Tibial artery (tissue), 4 donors: Measurements from ENCODE around the gene CTRB2.
"Not testable (repeated sequence)": the region's sequence is repeated elsewhere in the genome, so short reads cannot be mapped to it uniquely, and the experiment has no call there.

Experiments used
- DNase-seq, 2 donors: peaks; one replicate each; pipeline ENCODE4 v3.0.0-alpha.2; 2019
- H3K27ac ChIP-seq, 2 donors: fragments of 200-600 bp; sonication (generic) in 1 of 2; 1 replicate in 1 of 2; 2 replicates in 1 of 2; pipeline ENCODE4 v1.5.1; 2018 to 2019; ENCODE audit warnings: mild to moderate bottlenecking in 1 of 2
- H3K27me3 ChIP-seq, 2 donors: fragments of 200-600 bp; sonication (generic) in 1 of 2; one replicate each; pipeline versions ENCODE4 v1.5.1 to v1.6.0; 2016 to 2019
- H3K36me3 ChIP-seq, 3 donors: fragments of 200-600 bp; sonication (generic) in 2 of 3; one replicate each; pipeline ENCODE4 v1.5.1; 2016 to 2019; ENCODE audit warnings: mild to moderate bottlenecking in 2 of 3
- H3K4me1 ChIP-seq, 4 donors: fragments of 200-600 bp; sonication (generic) in 2 of 4; 1 replicate in 3 of 4; 2 replicates in 1 of 4; pipeline ENCODE4 v1.5.1; 2016 to 2019
- H3K4me3 ChIP-seq, 2 donors: fragments of 200-600 bp; sonication (generic) in 1 of 2; 1 replicate in 1 of 2; 2 replicates in 1 of 2; pipeline ENCODE4 v1.5.1; 2018 to 2019; ENCODE audit warnings: mild to moderate bottlenecking in 2 of 2
- H3K9me3 ChIP-seq, 3 donors: fragments of 200-600 bp; sonication (generic) in 1 of 3; one replicate each; pipeline ENCODE4 v1.5.1; 2016 to 2019
- CTCF ChIP-seq, 2 experiments: fragments of 200-600 bp in 1 of 2; fragments of 450-650 bp in 1 of 2; IDR thresholded peaks; one replicate each; pipeline ENCODE4 v1.5.1; 2017 to 2019; ENCODE audit warnings: antibody characterized with exemption in 2 of 2, mild to moderate bottlenecking in 1 of 2, moderate library complexity in 1 of 2
- intact Hi-C: fragments of 100-400 bp; cut with DNase I; formaldehyde crosslinking; loops from one replicate; pipeline ENCODE4 v1.15.0; 2023; ENCODE audit warnings: low total_unique reads

The CTRB2 gene

GRCh38 chr16:75226550-75227360 lies 19.8 kb upstream of the CTRB2 start:
- intact Hi-C loops: loop anchor here (5.0 kb wide), 1 partner anchor 156 kb away; no protein-coding TSS in a partner anchor
- peaks cover 0 to 13% (median 0%) of the 10 kb centered on the region in 4 donors for H3K4me1 ChIP-seq
- H3K9me3 ChIP-seq: no peaks in the 10 kb centered on the region
- H3K36me3 ChIP-seq: peaks cover 30 to 43% (median 32%) of the 10 kb centered on the region in 3 donors
- no peak for TF ChIP-seq CTCF (IDR thresholded peaks at IDR 0.05)
- H3K27ac ChIP-seq: no peak overlapping the region
- no peak overlapping the region for H3K4me3 ChIP-seq
- no peaks in the 10 kb centered on the region for H3K27me3 ChIP-seq
- no peak for DNase-seq

DNA sequence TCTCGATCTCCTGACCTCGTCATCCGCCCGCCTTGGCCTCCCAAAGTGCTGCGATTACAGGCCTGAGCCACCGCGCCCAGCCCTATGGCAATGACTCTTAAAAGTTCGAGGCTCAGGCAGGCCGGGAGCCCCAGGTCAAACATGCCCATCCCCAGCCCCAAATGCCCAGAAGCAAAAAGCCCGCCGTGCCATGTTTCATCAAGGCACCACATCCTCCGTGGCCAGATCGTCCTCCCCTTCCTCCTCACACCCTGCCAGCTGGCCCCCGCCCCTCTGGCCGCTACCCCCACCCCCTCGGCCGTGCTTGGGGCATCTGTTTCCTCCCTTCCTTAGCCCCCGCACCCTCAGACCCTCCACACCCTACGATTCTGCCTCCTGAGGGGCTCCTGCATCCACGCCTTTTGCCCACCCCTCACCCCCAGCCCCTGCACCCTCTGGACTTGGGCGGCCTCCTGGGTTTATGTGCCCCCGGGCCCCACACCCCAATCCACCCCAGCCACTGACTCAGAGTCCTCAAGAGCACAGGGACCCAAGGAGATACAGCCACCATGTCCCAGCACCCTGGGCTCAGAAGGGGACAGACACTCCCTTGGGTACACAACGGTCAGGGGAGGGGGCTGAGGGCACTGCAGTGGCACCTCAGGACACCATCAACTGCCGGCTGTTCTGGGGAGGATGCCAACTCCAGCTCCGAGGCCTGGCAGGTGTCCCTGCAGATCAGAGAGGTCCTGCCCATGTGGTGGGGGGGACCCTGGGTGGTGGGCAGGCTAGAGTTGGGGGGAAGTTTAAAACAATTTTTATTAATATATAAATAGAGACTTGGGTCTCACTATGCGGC lies 18.9 kb upstream of the CTRB2 start:
- peak in 1 of 2 donors; percentile 66 for DNase-seq
- Histone ChIP-seq H3K4me1 (peaks cover 0 to 13% (median 0%) of the 10 kb centered on the region in 4 donors), H3K27ac (no peak overlapping the region), H3K4me3 (no peak overlapping the region), H3K27me3 (no peaks in the 10 kb centered on the region), H3K9me3 (no peaks in the 10 kb centered on the region), H3K36me3 (peaks cover 26 to 36% (median 28%) of the 10 kb centered on the region in 3 donors)
- TF ChIP-seq CTCF (IDR thresholded peaks at IDR 0.05): no peak
- intact Hi-C loops: loop anchor here (2.0 to 5.0 kb wide), 2 partner anchors 19 to 156 kb away; partner anchors contain the start of gene CTRB2

DNA sequence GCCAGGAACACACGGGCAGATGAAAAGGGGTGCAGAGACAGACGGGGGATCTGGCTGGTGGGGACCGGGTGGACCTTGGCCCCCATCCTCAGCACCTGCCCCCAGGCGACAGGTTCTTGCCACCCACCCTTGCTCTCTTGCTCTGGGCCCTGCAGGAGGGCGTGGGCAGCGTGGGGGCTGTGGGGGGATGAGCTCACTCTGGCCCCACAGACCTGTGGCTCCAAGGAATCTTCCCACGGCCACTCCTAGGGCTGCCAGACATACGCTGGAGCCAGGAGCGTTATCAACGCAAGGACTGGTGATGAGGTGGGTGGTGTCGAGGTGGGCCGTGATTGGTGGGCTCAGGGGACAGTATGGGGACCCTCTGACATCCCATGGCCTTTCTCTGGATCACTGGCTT lies 18.1 kb upstream of the CTRB2 start:
- DNase-seq: no peak
- H3K9me3 ChIP-seq: no peaks in the 10 kb centered on the region
- no peak for TF ChIP-seq CTCF (IDR thresholded peaks at IDR 0.05)
- peaks cover 0 to 9% (median 0%) of the 10 kb centered on the region in 4 donors for H3K4me1 ChIP-seq
- intact Hi-C loops: loop anchor here (2.0 to 5.0 kb wide), 2 partner anchors 18 to 157 kb away; partner anchors contain the start of gene CTRB2
- no peak overlapping the region for H3K27ac ChIP-seq
- H3K4me3 ChIP-seq: no peak overlapping the region
- H3K27me3 ChIP-seq: no peaks in the 10 kb centered on the region
- H3K36me3 ChIP-seq: peaks cover 25 to 28% (median 28%) of the 10 kb centered on the region in 3 donors

DNA sequence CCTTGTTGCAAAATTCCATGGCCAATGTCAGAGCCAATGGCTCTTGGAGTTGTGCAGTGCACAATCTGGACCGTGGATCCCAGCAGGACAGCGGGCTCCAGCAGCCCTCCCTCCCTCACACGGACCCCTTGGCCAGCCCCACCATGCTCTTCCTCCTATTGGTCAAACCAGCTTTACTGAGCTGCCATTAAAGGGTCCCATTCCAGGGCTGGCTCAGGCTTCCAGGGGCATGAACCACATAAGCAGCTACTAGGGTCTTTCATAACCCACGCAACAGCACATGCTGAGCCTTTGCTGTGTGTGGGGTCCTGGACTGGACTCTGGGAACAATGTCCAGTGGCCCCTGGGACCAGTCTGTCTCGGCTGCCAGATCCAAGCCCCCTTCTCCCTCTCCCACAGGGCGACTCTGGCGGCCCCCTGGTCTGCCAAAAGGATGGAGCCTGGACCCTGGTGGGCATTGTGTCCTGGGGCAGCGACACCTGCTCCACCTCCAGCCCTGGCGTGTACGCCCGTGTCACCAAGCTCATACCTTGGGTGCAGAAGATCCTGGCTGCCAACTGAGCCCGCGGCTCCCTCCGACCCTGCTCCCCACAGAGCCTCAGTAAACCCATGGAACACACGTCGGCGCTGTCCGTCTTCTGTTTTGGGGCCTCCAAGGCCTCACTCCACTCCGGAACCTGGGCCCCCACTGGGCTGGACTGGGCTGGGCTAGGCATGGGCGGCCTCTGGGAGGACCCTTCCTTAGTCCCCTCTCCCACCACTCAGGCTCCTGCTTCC lies 17.5 kb upstream of the CTRB2 start:
- TF ChIP-seq CTCF (IDR thresholded peaks at IDR 0.05): no peak
- Histone ChIP-seq H3K27me3 (no peaks in the 10 kb centered on the region), H3K27ac (no peak overlapping the region), H3K9me3 (no peaks in the 10 kb centered on the region), H3K36me3 (peaks cover 19 to 22% (median 22%) of the 10 kb centered on the region in 3 donors), H3K4me1 (peaks cover 0 to 9% (median 0%) of the 10 kb centered on the region in 4 donors), H3K4me3 (no peak overlapping the region)
- intact Hi-C loops: loop anchor here (2.0 to 5.0 kb wide), 2 partner anchors 18 to 158 kb away; partner anchors contain the start of gene CTRB2
- peak in 1 of 2 donors; percentile 66 for DNase-seq

DNA sequence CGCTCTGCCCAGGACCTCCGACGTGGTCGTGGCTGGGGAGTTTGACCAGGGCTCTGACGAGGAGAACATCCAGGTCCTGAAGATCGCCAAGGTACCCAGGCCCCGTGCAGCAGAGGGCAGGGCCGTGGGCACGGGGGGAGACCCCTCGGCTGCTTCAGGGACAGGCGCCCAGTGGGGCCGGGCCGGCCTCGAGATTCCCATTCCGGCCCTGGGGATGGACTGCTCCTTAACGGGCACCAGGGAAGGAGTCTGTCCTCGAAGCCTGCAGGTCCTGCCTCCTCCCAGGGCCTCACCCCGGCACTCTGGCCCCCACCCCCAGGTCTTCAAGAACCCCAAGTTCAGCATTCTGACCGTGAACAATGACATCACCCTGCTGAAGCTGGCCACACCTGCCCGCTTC lies 16.2 kb upstream of the CTRB2 start:
- H3K9me3 ChIP-seq, H3K27ac ChIP-seq, intact Hi-C loops, DNase-seq, H3K4me3 ChIP-seq, H3K4me1 ChIP-seq, H3K36me3 ChIP-seq, H3K27me3 ChIP-seq: not testable (repeated sequence)
